Transverse colon (tissue), 4 donors: ENCODE data around the gene PHF23. TPM values are rescaled to one million over a fixed set of nuclear protein-coding genes. Genes with fewer than 3 reads are reported as not detected.

Experiments
- DNase-seq: peaks from one replicate; pipeline ENCODE4 v3.0.0-alpha.2; 2019
- H3K27ac ChIP-seq, 4 donors: fragments of 200-600 bp; sonication (generic); 2 replicates each; pipeline ENCODE4 v1.5.1; 2016 to 2018; ENCODE audit warnings: inconsistent platforms in 4 of 4
- H3K27me3 ChIP-seq: fragments of 200-600 bp; sonication (generic); 2 replicates; pipeline ENCODE4 v1.5.1; 2017; ENCODE audit warnings: inconsistent platforms
- H3K36me3 ChIP-seq, 4 donors: fragments of 200-600 bp; sonication (generic); 2 replicates each; pipeline ENCODE4 v1.5.1; 2017 to 2019; ENCODE audit warnings: inconsistent platforms in 4 of 4
- H3K4me1 ChIP-seq, 4 donors: fragments of 200-600 bp; sonication (generic); 2 replicates each; pipeline ENCODE4 v1.5.1; 2017 to 2020; ENCODE audit warnings: inconsistent platforms in 4 of 4
- H3K4me3 ChIP-seq, 4 donors: fragments of 200-600 bp; sonication (generic); 1 replicate in 1 of 4; 2 replicates in 3 of 4; pipeline versions ENCODE4 v1.5.1 to v1.6.1; 2017 to 2019; ENCODE audit warnings: inconsistent platforms in 4 of 4
- H3K9me3 ChIP-seq, 2 donors: fragments of 200-600 bp; sonication (generic); 2 replicates each; pipeline ENCODE4 v1.5.1; 2017 to 2019; ENCODE audit warnings: inconsistent platforms in 2 of 2
- CTCF ChIP-seq, 5 experiments: fragments of 200-600 bp in 3 of 5; fragments of 450-650 bp in 2 of 5; sonication (generic) in 3 of 5; IDR thresholded peaks; 1 replicate in 2 of 5; 2 replicates in 3 of 5; pipeline ENCODE4 v1.5.1; 2016 to 2017; ENCODE audit warnings: antibody characterized with exemption in 5 of 5, inconsistent platforms in 3 of 5, mild to moderate bottlenecking in 2 of 5, moderate library complexity in 1 of 5
- EP300 ChIP-seq: sonication (generic); formaldehyde crosslinking; IDR thresholded peaks from one replicate; pipeline ENCODE4 v1.6.1; 2017; ENCODE audit warnings: antibody characterized with exemption, low read depth
- POLR2A ChIP-seq: fragments of 450-650 bp; IDR thresholded peaks from one replicate; pipeline ENCODE4 v1.6.1; 2016; ENCODE audit warnings: antibody characterized with exemption, mild to moderate bottlenecking, moderate library complexity
- POLR2AphosphoS5 ChIP-seq, 3 donors: sonication (generic); formaldehyde crosslinking; IDR thresholded peaks; one replicate each; pipeline ENCODE4 v1.6.1; 2016; ENCODE audit warnings: antibody characterized with exemption in 3 of 3
- WGBS, 2 donors: methylation state at CpG; one replicate each; pipeline ENCODE4 v1.1.5; 2018; ENCODE audit warnings: low coverage in 1 of 2; 5-methylcytosine and 5-hydroxymethylcytosine counted together
- in situ Hi-C, 4 donors: fragments of 200-750 bp; cut with MboI; loops; one replicate each; pipeline versions ENCODE4 v1.15.0 to v1.15.1; 2017; ENCODE audit warnings: low sequenced_read_pairs in 3 of 4, low pct_ligation_motif_present in 1 of 4, low pct_unique_long_range_greater_than_20kb in 1 of 4
- intact Hi-C: fragments of 100-400 bp; cut with DNase I; formaldehyde crosslinking; loops from one replicate; pipeline ENCODE4 v1.15.1; 2023; ENCODE audit warnings: low total_unique reads
- total RNA-seq, 4 donors: library from RNA; depleted of rRNA; stranded (reverse); fragments of >200 nt; gene quantifications; one replicate each; pipeline ENCODE4 v1.1.0, GENCODE V29; 2016

PHF23 gene
- total RNA-seq, 4 donors from 2014 or later = 20.6 to 33.5 (median 27.8) TPM

GRCh38 chr17:7219229-7219811 lies 19.9 kb downstream of the PHF23 start:
- H3K9me3 ChIP-seq = no peaks in the 10 kb centered on the region
- peaks cover 30 to 65% (median 58%) of the 10 kb centered on the region in 4 donors for H3K4me1 ChIP-seq
- H3K36me3 ChIP-seq = peaks cover 0 to 11% (median 3%) of the 10 kb centered on the region in 4 donors
- in situ Hi-C loops (loop anchor here in 1 of 4 donors (10.0 kb wide), 1 partner anchor 175 kb away; the partner anchor contains the start of gene SLC16A11), intact Hi-C loops (no loop called here)
- H3K27me3 ChIP-seq = no peaks in the 10 kb centered on the region
- peak overlapping the region; percentile 100 for H3K27ac ChIP-seq
- WGBS, 2 donors = 16 to 73% methylated on average over 2 to 12 of the region's 12 CpGs
- TF ChIP-seq POLR2A (no peak), EP300 (no peak), POLR2AphosphoS5 (IDR thresholded peaks at IDR 0.05) (no peak), CTCF (IDR thresholded peaks at IDR 0.05) (no peak)
- peak overlapping the region; percentile 87 to 100 (median 96) for H3K4me3 ChIP-seq
- DNase-seq = no peak

GRCh38 chr17:7218758-7219157 lies 20.5 kb downstream of the PHF23 start:
- Histone ChIP-seq H3K4me3 (no peak overlapping the region), H3K9me3 (no peaks in the 10 kb centered on the region), H3K27me3 (no peaks in the 10 kb centered on the region), H3K36me3 (peaks cover 0 to 6% (median under 1%) of the 10 kb centered on the region in 4 donors), H3K27ac (peak overlapping the region; percentile 100), H3K4me1 (peaks cover 32 to 69% (median 61%) of the 10 kb centered on the region in 4 donors)
- DNase-seq = no peak
- TF ChIP-seq EP300 (no peak), POLR2AphosphoS5 (IDR thresholded peaks at IDR 0.05) (no peak), POLR2A (no peak), CTCF (IDR thresholded peaks at IDR 0.05) (no peak)
- WGBS, 2 donors = 72% methylated on average over 6 of the region's 6 CpGs; no CpG with 5 or more reads in 1 of the 2 donors
- intact Hi-C loops (no loop called here), in situ Hi-C loops (loop anchor here in 1 of 4 donors (10.0 kb wide), 1 partner anchor 174 kb away; the partner anchor contains the start of gene SLC16A11)

- TF ChIP-seq POLR2AphosphoS5 (IDR thresholded peaks at IDR 0.05) = no peak
- TF ChIP-seq POLR2A = no peak
- no peaks in the 10 kb centered on the region for H3K9me3 ChIP-seq
- intact Hi-C loops = no loop called here
- H3K27ac ChIP-seq = peak overlapping the region; percentile 79 to 100 (median 92)
- H3K36me3 ChIP-seq = no peaks in the 10 kb centered on the region
- H3K4me1 ChIP-seq = peaks cover 34 to 73% (median 63%) of the 10 kb centered on the region in 4 donors
- no peaks in the 10 kb centered on the region for H3K27me3 ChIP-seq
- DNase-seq = no peak
- 77% methylated on average over 6 of the region's 6 CpGs; no CpG with 5 or more reads in 1 of the 2 donors for WGBS, 2 donors
- peak overlapping the region in 1 of 4 donors; percentile 48 for H3K4me3 ChIP-seq
- in situ Hi-C loops = loop anchor here in 1 of 4 donors (10.0 kb wide), 1 partner anchor 173 kb away; the partner anchor contains the start of gene SLC16A11
Measured at GRCh38 chr17:7218166-7218565, 21.1 kb downstream of the PHF23 start.

GRCh38 chr17:7217113-7217987 lies 21.9 kb downstream of the PHF23 start:
- no peaks in the 10 kb centered on the region for H3K9me3 ChIP-seq
- 2 to 5% methylated on average over 8 to 25 of the region's 32 CpGs for WGBS, 2 donors
- H3K36me3 ChIP-seq = no peaks in the 10 kb centered on the region
- in situ Hi-C loops = loop anchor here in 1 of 4 donors (10.0 kb wide), 1 partner anchor 173 kb away; the partner anchor contains the start of gene SLC16A11
- DNase-seq = peak; percentile 63
- TF ChIP-seq CTCF (IDR thresholded peaks at IDR 0.05) (no peak), EP300 (no peak), POLR2AphosphoS5 (IDR thresholded peaks at IDR 0.05) (no peak), POLR2A (no peak)
- peak overlapping the region; percentile 34 to 48 (median 36) for H3K4me3 ChIP-seq
- H3K27ac ChIP-seq = peak overlapping the region; percentile 79 to 100 (median 92)
- intact Hi-C loops = no loop called here
- peaks cover 34 to 73% (median 63%) of the 10 kb centered on the region in 4 donors for H3K4me1 ChIP-seq
- H3K27me3 ChIP-seq = no peaks in the 10 kb centered on the region
